Bronchial epithelial cell (primary cell): ENCODE results near the gene PNISR. TPM values are rescaled to one million over a fixed set of nuclear protein-coding genes. Genes with fewer than 3 reads are reported as not detected.
A peak's percentile ranks its signal among the peaks of the same experiment; 100 is the strongest.

Source experiments
- DNase-seq: peaks from one replicate; pipeline ENCODE4 v3.0.0-alpha.2; 2010; ENCODE audit warnings: low read depth
- FAIRE-seq: peaks from 2 replicates; lab custom pipeline; 2011; peaks lifted over from hg19 to GRCh38; lab: Jason Lieb, UNC
- H3K27me3 ChIP-seq: 2 replicates; pipeline ENCODE4 v1.5.1; 2011; ENCODE audit warnings: low read length; ENCODE audit not compliant: control insufficient read depth, insufficient read depth
- H3K36me3 ChIP-seq: 2 replicates; pipeline ENCODE4 v1.5.1; 2011; ENCODE audit warnings: low read length; ENCODE audit not compliant: control insufficient read depth, insufficient read depth
- H3K4me3 ChIP-seq: 2 replicates; pipeline ENCODE4 v1.5.1; 2011; ENCODE audit warnings: mild to moderate bottlenecking, low read depth, low read length, control low read depth
- CTCF ChIP-seq: IDR thresholded peaks from 2 replicates; pipeline ENCODE4 v1.5.1; 2011; ENCODE audit warnings: mild to moderate bottlenecking, moderate library complexity, low read length, control low read depth, inconsistent platforms; ENCODE audit not compliant: insufficient read depth, severe bottlenecking
- total RNA-seq: library from RNA; depleted of rRNA; stranded (reverse); fragments of >200 nt; gene quantifications from 2 replicates; pipeline ENCODE4 v1.2.1, GENCODE V29; 2014

The PNISR gene
- total RNA-seq, 1 donor from 2014 or later: 37.9 TPM

DNA sequence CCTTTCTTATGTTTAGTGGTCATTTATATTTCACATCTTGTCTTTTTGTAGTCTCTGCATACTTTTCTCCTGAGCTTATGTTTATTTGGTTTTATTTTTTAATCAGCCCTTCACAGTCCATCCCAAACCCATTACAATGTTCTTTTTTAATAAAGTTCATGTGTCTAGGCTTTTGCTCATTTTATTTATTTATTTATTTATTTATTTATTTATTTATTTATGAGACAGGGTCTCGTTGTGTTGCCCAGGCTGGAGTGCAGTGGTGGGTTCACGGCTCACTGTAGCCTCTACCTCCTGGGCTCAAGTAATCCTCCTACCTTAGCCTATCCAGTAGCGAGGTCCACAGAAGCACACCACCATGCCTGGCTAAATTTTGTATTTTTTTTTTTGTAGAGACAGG is 34.2 kb downstream of the PNISR start:
- DNase-seq (no peak), FAIRE-seq (no peak)
- no peaks in the 10 kb centered on the region for H3K36me3 ChIP-seq
- H3K27me3 ChIP-seq: no peaks in the 10 kb centered on the region
- no peak overlapping the region for H3K4me3 ChIP-seq
- TF ChIP-seq CTCF: no peak

DNA sequence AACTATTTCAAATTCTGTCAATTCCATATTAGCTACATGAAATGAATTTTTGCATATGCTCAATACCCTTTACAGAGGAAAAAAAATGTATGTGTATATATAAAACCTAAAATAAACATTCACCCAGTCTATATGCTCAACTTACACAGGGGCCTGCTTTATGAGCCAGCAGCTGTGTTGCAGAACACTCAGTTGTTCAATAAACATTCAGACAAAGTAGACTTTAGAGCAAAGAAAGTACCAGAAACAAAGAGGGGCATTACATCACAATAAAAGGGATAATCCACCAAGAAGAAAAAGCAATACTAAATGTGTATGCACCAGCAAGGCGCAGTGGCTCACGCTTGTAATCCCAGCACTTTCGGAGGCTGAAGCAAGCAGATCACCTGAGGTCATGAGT is 40.6 kb downstream of the PNISR start:
- FAIRE-seq (no peak), DNase-seq (no peak)
- Histone ChIP-seq H3K4me3 (no peak overlapping the region), H3K27me3 (no peaks in the 10 kb centered on the region), H3K36me3 (no peaks in the 10 kb centered on the region)
- no peak for TF ChIP-seq CTCF

DNA sequence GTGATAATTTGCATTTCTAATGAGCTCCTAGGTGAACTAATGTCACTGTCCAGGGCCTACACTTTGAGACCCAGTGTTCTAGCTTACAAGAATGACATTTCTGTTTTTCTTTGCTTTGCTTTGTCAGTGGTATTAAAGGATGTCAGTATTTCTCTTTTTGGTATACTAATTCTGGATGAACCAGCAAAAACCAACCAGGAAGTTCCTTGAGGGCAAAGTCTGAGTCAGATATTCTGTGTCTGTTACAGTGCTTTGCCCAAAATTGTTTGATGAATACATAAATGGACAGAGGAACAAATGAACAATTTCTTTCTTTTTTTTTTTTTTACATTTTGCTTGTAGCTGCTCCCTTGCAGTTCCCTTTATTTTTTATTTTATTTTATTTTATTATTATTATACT is 46.5 kb downstream of the PNISR start:
- no peak for TF ChIP-seq CTCF
- H3K27me3 ChIP-seq: no peaks in the 10 kb centered on the region
- DNase-seq (peak; percentile 38), FAIRE-seq (no peak)
- no peak overlapping the region for H3K4me3 ChIP-seq
- no peaks in the 10 kb centered on the region for H3K36me3 ChIP-seq

DNA sequence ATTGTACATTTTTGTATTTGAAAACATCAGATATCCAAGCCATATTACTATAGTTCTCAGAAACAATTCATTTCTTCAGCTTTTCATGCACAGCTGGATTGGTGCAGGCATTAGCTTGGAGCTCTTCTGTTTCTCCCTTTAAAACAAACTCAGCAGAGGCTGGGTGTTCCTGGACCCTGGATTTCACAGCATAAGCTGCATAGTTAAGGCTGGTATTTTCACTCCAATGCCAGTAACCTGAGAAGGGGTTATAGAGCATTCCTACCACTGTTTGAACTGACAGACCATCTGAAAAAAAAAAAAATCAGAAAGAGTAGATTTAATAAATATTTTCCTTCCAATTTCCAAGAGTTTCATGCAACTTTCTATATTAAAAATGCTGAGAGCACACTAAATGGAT is 55.6 kb downstream of the PNISR start:
- no peaks in the 10 kb centered on the region for H3K27me3 ChIP-seq
- H3K4me3 ChIP-seq: no peak overlapping the region
- FAIRE-seq: no peak
- TF ChIP-seq CTCF: no peak
- no peaks in the 10 kb centered on the region for H3K36me3 ChIP-seq
- no peak for DNase-seq

- FAIRE-seq (no peak), DNase-seq (no peak)
- no peaks in the 10 kb centered on the region for H3K27me3 ChIP-seq
- no peaks in the 10 kb centered on the region for H3K36me3 ChIP-seq
- no peak overlapping the region for H3K4me3 ChIP-seq
- TF ChIP-seq CTCF: no peak
Observed at GRCh38 chr6:99366852-99367251, 58.3 kb downstream of the PNISR start.

- DNase-seq (no peak), FAIRE-seq (no peak)
- Histone ChIP-seq H3K4me3 (no peak overlapping the region), H3K27me3 (no peaks in the 10 kb centered on the region), H3K36me3 (no peaks in the 10 kb centered on the region)
- no peak for TF ChIP-seq CTCF
Observed at GRCh38 chr6:99364026-99364425, 61.1 kb downstream of the PNISR start.
